ENCODE data around the gene CCKAR. TPM values are rescaled to one million over a fixed set of nuclear protein-coding genes. Genes with fewer than 3 reads are reported as not detected.

CCKAR gene
- total RNA-seq, 1 donor from 2014 or later = not detected

DNA sequence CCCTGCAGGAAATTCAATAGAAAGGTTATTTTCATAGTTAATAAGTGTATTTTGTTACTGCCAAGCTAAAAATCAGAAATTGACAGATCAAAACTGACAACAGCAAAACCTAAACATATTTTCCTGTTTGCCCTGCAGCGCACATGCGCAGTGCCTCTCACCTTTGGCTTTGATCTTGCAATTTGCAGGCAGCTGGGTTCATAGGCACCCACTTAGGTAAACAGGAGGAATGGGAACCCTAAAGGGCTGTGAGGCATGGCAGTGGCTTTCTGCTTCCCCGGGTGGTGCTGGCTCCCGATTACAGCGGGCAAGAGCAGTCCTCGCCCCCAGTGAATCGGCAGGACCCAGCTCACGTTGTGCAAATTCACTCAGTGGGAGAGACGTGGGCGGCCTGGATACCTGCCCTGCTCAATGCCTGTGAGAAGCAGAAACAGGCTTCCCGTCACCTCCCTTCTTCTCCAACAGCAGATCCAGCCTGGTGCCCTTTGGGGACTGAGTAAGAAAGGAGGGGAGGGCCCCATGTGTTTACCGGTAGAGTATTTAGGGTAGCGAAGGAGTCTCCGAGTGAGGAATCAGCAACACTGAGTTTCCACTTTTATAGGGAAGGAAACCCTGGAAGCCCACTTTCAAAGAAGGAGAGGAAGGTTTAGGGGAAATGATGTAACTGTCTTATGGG, 25.7 kb downstream of the CCKAR start:
- DNase-seq (ENCODE audit: low spot score) = no peak
- intact Hi-C loops (cut with DNase I) = no loop called here
- no peak for ATAC-seq

DNA sequence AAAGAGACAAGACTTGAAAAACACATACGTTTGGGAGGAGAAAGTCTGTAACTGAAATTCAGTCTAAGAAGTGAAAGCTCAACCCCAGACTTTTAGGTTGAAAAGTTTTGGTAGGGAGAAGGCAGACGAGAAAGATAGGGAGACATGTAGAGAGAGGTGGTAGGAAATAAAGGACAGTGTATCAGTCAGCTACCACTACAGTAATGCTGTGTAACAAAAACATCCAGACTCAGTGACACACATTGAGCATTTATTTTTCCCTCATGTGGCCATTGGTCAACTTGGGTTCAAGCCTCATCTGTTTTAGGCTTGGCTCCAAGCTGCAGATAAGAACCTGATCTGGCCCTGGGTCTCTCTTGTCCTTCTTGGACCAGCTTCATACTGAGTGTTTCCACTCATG, 26.9 kb downstream of the CCKAR start:
- ATAC-seq = no peak
- intact Hi-C loops (cut with DNase I) = no loop called here
- no peak for DNase-seq (ENCODE audit: low spot score)

DNA sequence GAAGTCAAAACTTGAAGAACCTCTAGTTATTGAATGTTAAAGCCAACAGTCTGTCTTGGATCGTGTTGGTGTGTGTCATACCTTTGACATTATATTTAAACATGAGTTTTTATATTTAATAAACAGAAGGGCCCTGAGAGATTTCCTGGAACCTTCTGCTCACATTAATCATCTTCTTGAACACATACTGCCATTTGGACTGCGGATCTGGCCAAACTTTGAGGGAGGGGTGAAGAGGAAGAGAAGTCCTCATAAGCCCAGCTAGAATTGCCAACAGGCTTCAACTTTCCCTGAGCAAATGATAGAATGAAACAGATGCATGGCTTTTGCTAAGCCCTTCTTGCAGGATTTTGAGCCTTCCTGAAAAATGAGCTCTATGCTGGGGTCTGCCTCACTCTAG, 27.4 kb downstream of the CCKAR start:
- no peak for ATAC-seq

DNA sequence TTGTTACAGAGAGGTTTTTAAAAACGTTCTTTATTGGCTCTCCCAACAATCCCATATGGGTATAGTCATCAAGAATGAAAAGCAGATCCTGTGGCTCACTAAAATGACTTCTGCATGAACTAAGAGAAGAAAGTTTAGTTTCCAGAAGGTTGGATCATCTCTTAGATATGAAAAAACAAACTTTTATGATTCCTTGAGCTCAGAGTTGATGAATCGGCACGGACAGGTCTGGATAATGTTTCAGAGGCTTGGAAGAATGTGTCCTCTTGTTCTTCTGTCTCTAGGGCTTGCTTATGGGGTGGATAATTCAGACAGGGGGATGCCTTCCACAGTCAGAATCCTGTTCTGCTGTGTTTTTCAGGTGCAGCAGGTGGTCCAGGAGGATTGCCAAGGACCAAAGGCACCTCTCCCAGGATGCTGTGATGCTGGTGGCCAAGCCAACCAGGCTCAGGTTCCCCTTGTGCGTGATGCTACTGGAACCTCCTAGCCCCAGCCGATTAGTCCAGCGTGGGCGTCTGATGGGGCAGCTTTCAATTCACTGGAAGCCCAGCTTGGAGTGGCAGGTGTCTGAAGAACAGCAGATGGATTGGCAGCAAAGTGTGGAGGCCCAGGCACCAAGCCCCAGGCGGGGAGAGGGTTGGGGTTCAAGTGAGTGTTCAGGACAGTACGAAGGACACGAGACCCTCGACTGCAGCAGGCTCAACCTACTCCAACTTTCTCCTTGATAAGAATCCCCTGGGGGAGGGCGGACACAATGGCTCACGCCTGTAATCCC, 30.3 kb downstream of the CCKAR start:
- no peak for DNase-seq (ENCODE audit: low spot score)
- no peak for ATAC-seq
- intact Hi-C loops (cut with DNase I) = no loop called here

More for the DNA sequence above, 27.4 kb downstream of the CCKAR start:
- DNase-seq (ENCODE audit: low spot score) = no peak
- intact Hi-C loops (cut with DNase I) = no loop called here

DNA sequence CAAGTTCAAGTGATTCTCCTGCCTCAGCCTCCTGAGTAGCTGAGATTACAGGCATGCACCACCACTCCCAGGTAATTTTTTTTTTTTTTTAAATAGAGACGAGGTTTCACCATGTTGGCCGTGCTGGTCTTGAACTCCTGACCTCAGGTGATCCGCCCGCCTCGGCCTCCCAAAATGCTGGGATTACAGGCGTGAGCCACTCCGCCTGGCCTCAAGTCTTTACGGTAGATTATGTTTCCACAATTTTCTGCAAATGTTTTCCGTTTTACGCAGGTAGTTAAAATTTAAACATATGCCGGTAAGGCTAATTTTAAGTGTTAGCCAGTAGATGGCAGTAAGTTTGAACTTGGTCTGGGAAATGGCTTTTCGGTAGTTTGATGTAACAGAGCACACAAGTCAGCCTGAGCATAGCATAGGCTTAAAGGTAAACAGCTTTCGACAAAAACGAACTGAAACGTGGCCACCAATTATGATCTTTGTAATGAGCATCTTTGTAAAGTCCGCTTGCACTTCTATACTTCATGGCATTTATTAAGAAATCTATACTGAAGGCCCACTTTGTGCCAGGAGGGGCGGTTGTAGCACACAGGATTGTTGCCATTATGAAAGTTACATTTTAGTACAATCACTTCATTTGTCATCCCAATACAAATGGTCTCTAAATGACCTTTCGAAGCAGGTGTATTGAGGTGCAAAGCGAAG, 31.1 kb downstream of the CCKAR start:
- intact Hi-C loops (cut with DNase I) = no loop called here
- DNase-seq (ENCODE audit: low spot score) = no peak
- no peak for ATAC-seq

DNA sequence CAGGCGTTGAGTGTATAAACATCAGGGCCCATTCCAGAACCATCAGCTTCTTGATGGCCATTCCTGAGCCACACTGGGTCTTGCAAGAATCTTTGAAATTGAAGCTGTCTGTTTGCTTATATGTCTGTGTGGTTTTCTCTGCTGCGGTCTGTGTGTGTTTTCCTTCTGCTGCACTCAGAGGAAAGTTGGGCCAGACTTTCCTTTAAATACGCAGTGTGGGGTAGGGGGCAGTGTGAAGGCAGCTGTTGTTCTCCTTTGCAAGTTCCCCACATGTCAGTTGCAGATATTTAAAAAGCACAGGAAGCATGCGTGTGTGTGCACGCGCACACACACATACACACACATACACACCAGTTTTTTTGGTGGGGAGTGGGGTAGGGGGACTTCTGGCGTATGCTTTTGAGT, 32.1 kb downstream of the CCKAR start:
- ATAC-seq (no peak), DNase-seq (ENCODE audit: low spot score) (no peak)
- intact Hi-C loops (cut with DNase I) = no loop called here

DNA sequence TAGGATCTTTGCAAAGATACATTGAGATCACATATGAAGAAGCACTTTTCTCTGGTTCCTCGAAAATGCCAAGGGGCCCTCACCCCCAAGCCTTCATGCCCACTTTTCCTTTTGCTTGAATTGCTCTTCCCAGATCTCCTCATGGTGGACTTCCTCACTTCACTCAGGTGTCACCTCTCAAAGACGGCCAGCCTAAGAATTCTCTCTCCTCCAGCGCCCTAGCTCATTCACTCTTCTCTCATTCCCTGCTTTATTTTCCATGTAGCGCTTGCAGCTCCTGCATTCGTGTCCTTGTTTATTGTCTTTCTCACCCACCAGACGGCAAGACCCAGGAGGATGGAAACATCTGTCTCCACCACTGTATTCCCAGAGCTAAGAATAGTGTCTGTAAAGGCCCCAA, 32.9 kb downstream of the CCKAR start:
- DNase-seq (ENCODE audit: low spot score) (no peak), ATAC-seq (no peak)
- intact Hi-C loops (cut with DNase I) = no loop called here

DNA sequence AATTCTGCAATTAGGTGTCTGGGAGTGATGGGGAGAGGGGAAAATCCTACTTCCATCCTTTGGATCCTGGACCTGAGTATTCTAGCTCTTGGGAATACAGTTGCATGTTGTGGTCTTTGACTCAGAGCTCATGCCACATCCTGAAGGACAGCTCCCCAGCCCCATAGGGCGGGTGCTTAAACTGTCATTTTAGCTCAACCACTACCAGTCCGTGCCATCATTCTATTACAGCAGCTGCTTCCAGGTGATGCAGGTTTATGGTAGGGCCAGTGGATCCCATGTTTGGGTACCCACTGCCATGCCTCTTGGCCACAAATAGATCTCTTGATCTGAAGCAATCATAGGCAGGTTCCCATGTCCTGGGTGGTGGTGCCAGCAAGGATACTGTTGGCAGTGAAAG, 34.7 kb downstream of the CCKAR start:
- ATAC-seq (no peak), DNase-seq (ENCODE audit: low spot score) (no peak)
- intact Hi-C loops (cut with DNase I) = no loop called here

DNA sequence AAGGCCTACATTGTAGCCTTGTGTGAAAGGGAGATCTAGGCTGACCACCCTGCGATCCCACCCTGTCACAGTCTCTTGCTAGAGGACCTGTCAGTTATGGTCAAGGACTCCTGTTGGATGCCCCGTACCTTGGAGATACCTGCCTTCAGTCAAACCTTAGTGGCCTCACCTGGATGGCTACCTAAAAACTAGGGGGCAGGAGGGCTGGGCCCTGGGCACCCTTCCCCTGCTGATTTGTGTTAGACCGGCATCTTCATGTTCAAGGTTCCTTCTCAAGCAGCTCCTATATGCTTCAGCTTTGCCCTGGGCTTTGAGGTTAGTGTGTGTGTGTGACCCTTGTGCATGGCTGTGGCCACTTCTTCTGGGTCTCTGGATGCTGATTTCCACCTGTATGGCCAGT, 35.3 kb downstream of the CCKAR start:
- intact Hi-C loops (cut with DNase I) = no loop called here
- no peak for ATAC-seq
- no peak for DNase-seq (ENCODE audit: low spot score)

DNA sequence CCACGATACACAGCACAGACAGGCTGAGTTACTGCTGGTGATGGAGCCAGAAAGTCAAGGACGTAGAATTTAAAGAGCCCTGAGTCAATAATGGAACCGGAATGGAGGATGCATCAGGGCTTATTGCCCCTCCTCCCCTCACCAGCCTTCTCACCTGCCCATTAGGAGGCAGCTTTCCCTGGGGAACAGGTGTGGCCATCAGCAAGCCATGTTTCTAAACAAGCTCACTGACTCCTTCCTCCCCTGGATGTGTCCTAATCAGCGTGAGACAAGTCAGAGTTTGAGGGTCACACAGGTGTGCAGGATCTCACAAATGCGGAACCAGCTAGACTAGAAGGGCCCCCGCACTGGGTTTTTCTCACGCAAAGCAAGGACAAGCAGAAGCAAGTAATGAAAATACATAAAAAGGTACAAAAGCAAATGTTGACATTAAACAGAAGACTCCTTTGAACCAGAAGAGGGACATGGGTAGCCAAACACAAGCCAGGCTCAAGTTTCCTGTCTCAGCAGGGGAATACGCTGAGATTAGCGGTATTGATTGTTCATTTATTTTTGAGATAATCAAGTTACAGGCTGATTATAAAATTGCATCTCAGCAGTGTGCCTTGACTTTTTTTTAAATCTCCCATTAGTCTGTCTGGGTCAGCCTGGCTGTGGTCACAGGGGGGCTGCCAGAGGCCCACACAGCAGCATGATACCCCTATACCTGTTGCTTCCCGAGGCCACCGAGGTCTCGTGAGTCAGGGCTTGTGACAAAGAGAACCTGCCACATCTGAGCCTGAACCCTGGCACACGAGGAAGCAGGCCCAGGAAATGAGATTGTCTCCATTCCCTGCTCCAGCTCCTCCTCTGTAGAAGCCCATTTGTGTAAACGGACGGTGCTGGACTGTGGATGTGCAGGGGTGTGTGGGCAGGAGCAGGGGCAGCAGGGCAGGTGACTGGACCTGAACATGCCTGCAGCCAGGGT, 37.4 kb downstream of the CCKAR start:
- intact Hi-C loops (cut with DNase I) = no loop called here
- no peak for ATAC-seq

DNA sequence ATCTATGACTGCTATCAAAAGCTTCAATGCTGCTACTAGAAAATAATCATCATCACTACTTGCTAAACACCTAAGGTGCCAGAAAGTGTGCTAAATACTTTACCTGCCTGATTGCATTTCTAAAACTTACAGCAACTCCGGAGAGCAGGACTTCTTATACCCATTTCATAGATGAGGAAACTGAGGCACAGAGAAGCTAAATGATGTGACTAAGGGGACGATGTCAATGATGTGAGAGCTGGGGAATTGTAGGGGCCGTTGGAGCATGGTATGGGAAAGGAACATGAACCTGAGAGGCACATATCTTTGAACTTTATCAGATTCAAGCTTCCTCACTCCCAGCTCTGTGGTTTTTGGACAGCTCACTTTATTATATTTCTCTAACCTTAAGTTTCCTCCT, 38.7 kb downstream of the CCKAR start:
- intact Hi-C loops (cut with DNase I) = no loop called here
- no peak for DNase-seq (ENCODE audit: low spot score)
- no peak for ATAC-seq

More for the DNA sequence above, 37.4 kb downstream of the CCKAR start:
- DNase-seq (ENCODE audit: low spot score) = no peak

DNA sequence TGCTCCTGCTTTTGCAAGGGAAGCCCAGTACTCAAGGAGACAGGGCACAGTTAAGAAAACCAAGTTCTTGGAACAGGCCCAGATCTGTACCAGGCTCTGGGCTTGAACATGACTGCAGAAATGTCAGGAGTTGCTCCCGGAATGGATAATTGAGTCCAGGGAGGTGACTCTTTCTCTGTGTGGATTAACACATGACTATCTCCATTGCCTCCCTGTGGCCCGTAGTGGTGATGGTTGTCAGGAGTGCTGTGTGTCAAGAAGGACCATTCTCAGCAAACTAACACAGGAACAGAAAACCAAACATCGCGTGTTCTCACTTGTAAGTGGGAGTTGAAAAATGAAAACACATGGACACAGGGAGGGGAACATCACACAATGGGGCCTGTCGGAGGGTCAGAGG, 39.9 kb downstream of the CCKAR start:
- DNase-seq (ENCODE audit: low spot score) (no peak), ATAC-seq (no peak)
- intact Hi-C loops (cut with DNase I) = no loop called here

DNA sequence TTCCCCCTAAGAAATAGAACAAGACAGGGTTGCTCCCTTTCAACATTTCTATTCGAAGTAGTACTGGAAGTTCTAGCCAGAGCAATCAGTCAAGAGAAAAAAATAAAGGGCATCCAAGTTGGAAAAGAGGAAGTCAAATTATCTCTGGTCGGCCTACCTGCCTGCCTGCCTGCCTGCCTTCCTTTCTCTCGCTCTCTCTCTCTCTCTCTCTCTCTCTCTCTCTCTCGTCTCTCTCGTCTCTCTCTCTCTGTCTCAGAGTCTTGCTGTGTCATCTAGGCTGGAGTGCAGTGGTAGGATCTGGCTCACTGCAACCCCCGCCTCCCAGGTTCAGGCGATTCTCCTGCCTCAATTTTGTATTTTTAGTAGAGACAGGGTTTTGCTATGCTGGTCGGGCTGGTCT, 42.9 kb downstream of the CCKAR start:
- ATAC-seq = no peak
- intact Hi-C loops (cut with DNase I) = no loop called here
- DNase-seq (ENCODE audit: low spot score) = no peak

DNA sequence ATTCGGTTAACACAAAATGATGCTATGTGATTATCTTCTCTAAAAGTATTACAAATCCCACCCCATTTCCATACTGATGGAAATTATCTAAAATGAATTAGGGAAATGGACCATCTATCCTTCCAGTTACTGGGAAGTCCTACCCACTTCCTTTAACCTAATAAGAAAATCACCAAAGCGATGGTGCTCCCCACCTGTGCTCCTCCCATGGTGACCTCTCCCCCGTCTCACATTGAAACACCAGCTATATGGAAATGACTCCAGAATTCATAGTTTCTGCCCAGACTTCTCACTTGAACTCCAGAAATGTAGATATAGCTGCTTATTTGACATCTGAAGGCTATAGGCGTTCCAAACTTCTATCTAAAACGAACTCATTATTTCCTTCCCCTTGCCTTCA, 48.5 kb downstream of the CCKAR start:
- no peak for ATAC-seq
- DNase-seq (ENCODE audit: low spot score) = no peak
- intact Hi-C loops (cut with DNase I) = no loop called here

DNA sequence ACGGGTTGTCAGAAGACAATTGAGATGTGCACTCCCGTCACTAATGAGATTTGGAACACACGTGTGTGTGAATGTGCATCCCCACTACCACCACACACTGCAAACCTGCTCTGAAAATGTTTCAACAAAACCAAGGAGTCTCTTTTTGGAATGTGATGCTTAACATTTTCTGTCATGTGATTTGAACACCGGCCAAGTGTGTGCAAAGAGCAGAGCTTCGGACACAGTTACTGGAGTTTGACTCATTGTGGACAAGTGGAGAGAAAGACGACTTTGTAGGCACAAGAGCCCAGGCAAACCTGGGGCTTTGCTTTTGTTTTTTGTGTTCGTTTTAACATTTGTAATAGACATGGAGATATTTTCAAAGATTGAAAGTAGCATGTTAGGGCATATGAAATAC, 49.2 kb downstream of the CCKAR start:
- intact Hi-C loops (cut with DNase I) = no loop called here
- DNase-seq (ENCODE audit: low spot score) (no peak), ATAC-seq (no peak)

DNA sequence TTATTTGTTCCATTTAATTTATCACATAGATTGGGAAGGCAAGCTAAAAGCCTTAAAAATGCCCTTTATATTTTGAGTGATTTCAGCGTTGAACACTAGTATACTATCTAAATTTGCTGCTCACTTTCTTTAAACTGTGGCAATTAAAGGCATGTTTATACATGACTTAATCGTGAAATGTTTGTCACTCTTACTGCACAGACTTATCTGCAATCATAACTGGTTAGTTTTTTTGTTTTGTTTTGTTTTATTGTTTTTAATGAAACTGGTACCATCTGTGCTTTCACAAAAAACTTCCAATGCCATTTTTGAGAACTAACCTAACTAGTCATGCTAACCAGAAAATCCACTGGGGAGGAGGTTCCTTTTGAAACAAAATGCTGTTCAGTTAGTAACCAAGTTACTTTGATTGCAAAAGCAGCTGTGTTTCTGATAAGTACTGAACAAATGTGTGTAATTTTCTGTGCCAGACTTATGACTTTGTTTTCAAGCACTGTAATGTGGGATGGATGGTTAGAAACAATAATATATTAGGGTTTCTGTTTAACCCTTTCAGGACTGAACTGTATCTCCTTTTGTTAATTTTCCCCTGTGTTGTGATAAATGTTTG, 56.1 kb downstream of the CCKAR start:
- intact Hi-C loops (cut with DNase I) = no loop called here
- ATAC-seq (no peak), DNase-seq (ENCODE audit: low spot score) (no peak)

DNA sequence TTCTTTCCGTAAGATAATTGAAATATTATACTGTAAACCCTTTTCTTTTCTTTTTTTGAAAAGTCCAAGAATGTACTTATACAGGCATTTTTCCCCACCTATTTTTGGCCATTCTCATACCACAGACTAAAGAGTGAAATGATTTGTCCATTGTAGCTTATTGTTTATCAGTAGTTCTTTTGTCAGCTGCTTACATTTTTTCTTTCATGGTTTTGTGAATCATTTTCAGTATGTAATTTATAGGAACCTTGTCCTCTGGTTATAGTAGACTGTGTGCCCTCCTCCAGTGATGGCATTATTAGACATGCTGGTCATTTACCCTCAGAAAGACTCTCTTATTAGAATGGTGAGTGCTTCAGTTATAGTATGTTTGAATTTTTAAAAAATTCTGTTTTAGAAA, 56.7 kb downstream of the CCKAR start:
- ATAC-seq (no peak), DNase-seq (ENCODE audit: low spot score) (no peak)
- intact Hi-C loops (cut with DNase I) = no loop called here

DNA sequence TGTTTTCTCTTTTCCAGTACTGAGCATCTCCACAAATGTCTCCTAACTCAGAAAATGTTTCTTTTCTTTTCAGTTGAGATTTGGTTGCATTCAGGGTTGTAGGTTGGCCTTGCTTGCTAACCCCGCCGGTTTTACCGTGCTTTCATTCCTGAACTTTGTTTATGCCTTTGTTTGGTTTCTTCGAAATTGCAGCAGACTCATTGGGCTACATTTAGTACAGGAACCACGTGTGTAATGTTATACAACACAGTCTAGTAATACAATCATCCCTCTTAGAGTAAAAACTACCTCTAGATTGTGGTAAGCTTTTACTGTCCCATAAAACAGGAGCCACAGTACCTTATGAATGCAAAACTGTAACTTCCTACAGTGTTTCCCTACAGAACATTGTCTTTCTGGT, 57.9 kb downstream of the CCKAR start:
- intact Hi-C loops (cut with DNase I) = no loop called here
- DNase-seq (ENCODE audit: low spot score) (no peak), ATAC-seq (no peak)

Measured in sciatic nerve (tissue), 2 donors.